Mesenteric fat pad (tissue), 1 donor: ENCODE results near the gene GPR35. TPM values are rescaled to one million over a fixed set of nuclear protein-coding genes. Genes with fewer than 3 reads are reported as not detected.

Experiments
- total RNA-seq: library from RNA; stranded (reverse); fragmentation: NEBNext Ultra II Directional; extraction: Animal tissue kit (Norgen Biotek cat#: 25700); gene quantifications from one replicate; pipeline ENCODE4 v1.2.1, GENCODE V29; 2021
- donor health status: DM: yes; HTN: yes; CAD: no.

Gene GPR35
- total RNA-seq, 1 donor from 2014 or later = 1.9 TPM

Other genes starting within 250 kb of the GPR35 start
- 82.5 TPM for gene GPC1, start 189.8 kb upstream of the GPR35 start, total RNA-seq
- 11.4 TPM for gene ANKMY1, start 67.5 kb upstream of the GPR35 start, total RNA-seq
- 3.8 TPM for gene DUSP28, start 65.1 kb upstream of the GPR35 start, total RNA-seq
- 69.9 TPM for gene RNPEPL1, start 57.0 kb upstream of the GPR35 start, total RNA-seq
- gene CAPN10, start 38.7 kb upstream of the GPR35 start, total RNA-seq = 18.2 TPM
- gene AQP12B, start 57.4 kb downstream of the GPR35 start, total RNA-seq = not detected
- gene AQP12A, start 66.4 kb downstream of the GPR35 start, total RNA-seq = not detected
- not detected for gene KIF1A, start 194.7 kb downstream of the GPR35 start, total RNA-seq
- gene AGXT, start 243.3 kb downstream of the GPR35 start, total RNA-seq = 0.32 TPM